ENCODE measurements around the gene STON2. TPM values are rescaled to one million over a fixed set of nuclear protein-coding genes. Genes with fewer than 3 reads are reported as not detected.

STON2 gene
- total RNA-seq, 1 donor from 2014 or later = 24.0 TPM

- Mint-ChIP-seq H3K36me3 (ENCODE audit: low read depth) (no peaks in the 10 kb centered on the region), H3K27me3 (ENCODE audit: low read depth) (peaks cover 45% of the 10 kb centered on the region), H3K27ac (ENCODE audit: unreplicated experiment) (peak overlapping the region; percentile 21), H3K9me3 (no peaks in the 10 kb centered on the region), H3K4me1 (peaks cover 28% of the 10 kb centered on the region), H3K4me3 (peak overlapping the region; percentile 90)
- no peak for TF ChIP-seq CTCF (conservative IDR thresholded peaks at IDR 0.05)
- DNase-seq (ENCODE audit: low read depth, low spot score) = peak; percentile 27
Observed at GRCh38 chr14:81435391-81436295, 35.5 kb upstream of the STON2 start.

- no peaks in the 10 kb centered on the region for H3K9me3 Mint-ChIP-seq
- peak overlapping the region; percentile 90 for H3K4me3 Mint-ChIP-seq
- no peak for DNase-seq (ENCODE audit: low read depth, low spot score)
- peaks cover 28% of the 10 kb centered on the region for H3K4me1 Mint-ChIP-seq
- H3K27ac Mint-ChIP-seq (ENCODE audit: unreplicated experiment) = no peak overlapping the region
- no peak for TF ChIP-seq CTCF (conservative IDR thresholded peaks at IDR 0.05)
- H3K27me3 Mint-ChIP-seq (ENCODE audit: low read depth) = peaks cover 45% of the 10 kb centered on the region
- no peaks in the 10 kb centered on the region for H3K36me3 Mint-ChIP-seq (ENCODE audit: low read depth)
Observed at GRCh38 chr14:81435048-81435390, 34.9 kb upstream of the STON2 start.

GRCh38 chr14:81434230-81434629, 34.1 kb upstream of the STON2 start:
- Mint-ChIP-seq H3K27ac (ENCODE audit: unreplicated experiment) (no peak overlapping the region), H3K27me3 (ENCODE audit: low read depth) (peaks cover 43% of the 10 kb centered on the region), H3K36me3 (ENCODE audit: low read depth) (no peaks in the 10 kb centered on the region), H3K4me3 (peak overlapping the region; percentile 90), H3K4me1 (peaks cover 28% of the 10 kb centered on the region), H3K9me3 (no peaks in the 10 kb centered on the region)
- TF ChIP-seq CTCF (conservative IDR thresholded peaks at IDR 0.05) = no peak
- no peak for DNase-seq (ENCODE audit: low read depth, low spot score)

GRCh38 chr14:81433378-81433777, 33.3 kb upstream of the STON2 start:
- DNase-seq (ENCODE audit: low read depth, low spot score) = no peak
- TF ChIP-seq CTCF (conservative IDR thresholded peaks at IDR 0.05) = no peak
- peaks cover 28% of the 10 kb centered on the region for H3K4me1 Mint-ChIP-seq
- H3K4me3 Mint-ChIP-seq = no peak overlapping the region
- H3K27me3 Mint-ChIP-seq (ENCODE audit: low read depth) = peaks cover 34% of the 10 kb centered on the region
- H3K9me3 Mint-ChIP-seq = no peaks in the 10 kb centered on the region
- H3K36me3 Mint-ChIP-seq (ENCODE audit: low read depth) = no peaks in the 10 kb centered on the region
- no peak overlapping the region for H3K27ac Mint-ChIP-seq (ENCODE audit: unreplicated experiment)

GRCh38 chr14:81432219-81432661, 32.1 kb upstream of the STON2 start:
- no peak for TF ChIP-seq CTCF (conservative IDR thresholded peaks at IDR 0.05)
- Mint-ChIP-seq H3K27me3 (ENCODE audit: low read depth) (peaks cover 26% of the 10 kb centered on the region), H3K4me3 (peak overlapping the region; percentile 45), H3K27ac (ENCODE audit: unreplicated experiment) (no peak overlapping the region), H3K36me3 (ENCODE audit: low read depth) (no peaks in the 10 kb centered on the region), H3K4me1 (peaks cover 34% of the 10 kb centered on the region), H3K9me3 (no peaks in the 10 kb centered on the region)
- DNase-seq (ENCODE audit: low read depth, low spot score) = no peak
